GM06990 (cell line): Measurements from ENCODE around the gene VGLL4.

ENCODE experiments used
- DNase-seq: peaks from one replicate; pipeline ENCODE4 v3.0.0-alpha.2; 2011; ENCODE audit not compliant: insufficient read length; ENCODE audit errors: extremely low read depth
- H3K27me3 ChIP-seq: replicated peaks from 2 replicates; pipeline ENCODE4 v1.6.0; 2011; ENCODE audit warnings: low read length; ENCODE audit not compliant: control insufficient read depth, insufficient read depth
- H3K36me3 ChIP-seq: 2 replicates; pipeline ENCODE4 v1.5.1; 2011; ENCODE audit warnings: low read length; ENCODE audit not compliant: control insufficient read depth, insufficient read depth
- H3K4me3 ChIP-seq: replicated peaks from 2 replicates; pipeline ENCODE4 v1.5.1; 2011; ENCODE audit warnings: low read depth, mild to moderate bottlenecking, control low read depth, low read length
- CTCF ChIP-seq: IDR thresholded peaks from 2 replicates; pipeline ENCODE4 v1.5.1; 2011; ENCODE audit warnings: low read length, control low read depth, mild to moderate bottlenecking, inconsistent platforms; ENCODE audit not compliant: insufficient read depth, poor library complexity, severe bottlenecking

Gene VGLL4

GRCh38 chr3:11558002-11558401 is 85.7 kb downstream of the VGLL4 start:
- no peak for TF ChIP-seq CTCF
- no peak for DNase-seq
- Histone ChIP-seq H3K27me3 (no peaks in the 10 kb centered on the region), H3K4me3 (no peak overlapping the region), H3K36me3 (peaks cover 31% of the 10 kb centered on the region)

- DNase-seq: no peak
- Histone ChIP-seq H3K4me3 (no peak overlapping the region), H3K36me3 (peaks cover 27% of the 10 kb centered on the region), H3K27me3 (no peaks in the 10 kb centered on the region)
- TF ChIP-seq CTCF: no peak
These were observed 86.7 kb downstream of the VGLL4 start for GRCh38 chr3:11556851-11557644.

GRCh38 chr3:11555881-11556633 is 87.7 kb downstream of the VGLL4 start:
- H3K36me3 ChIP-seq: peaks cover 27% of the 10 kb centered on the region
- H3K27me3 ChIP-seq: no peaks in the 10 kb centered on the region
- H3K4me3 ChIP-seq: no peak overlapping the region
- DNase-seq: no peak
- no peak for TF ChIP-seq CTCF

- no peak for TF ChIP-seq CTCF
- Histone ChIP-seq H3K36me3 (peaks cover 24% of the 10 kb centered on the region), H3K4me3 (no peak overlapping the region), H3K27me3 (no peaks in the 10 kb centered on the region)
- DNase-seq: no peak
These were observed 88.4 kb downstream of the VGLL4 start for GRCh38 chr3:11555211-11555782.

GRCh38 chr3:11554666-11555065 is 89.0 kb downstream of the VGLL4 start:
- H3K36me3 ChIP-seq: peaks cover 22% of the 10 kb centered on the region
- no peak for TF ChIP-seq CTCF
- DNase-seq: no peak
- no peak overlapping the region for H3K4me3 ChIP-seq
- H3K27me3 ChIP-seq: no peaks in the 10 kb centered on the region
